H54 (cell line): ENCODE data around the gene TNKS1BP1.

Source experiments
- DNase-seq: peaks from one replicate; pipeline ENCODE4 v3.0.0; 2011; ENCODE audit warnings: low spot score, mixed read lengths; ENCODE audit not compliant: insufficient read length
- FAIRE-seq: peaks from 3 replicates; lab custom pipeline; 2011; peaks lifted over from hg19 to GRCh38; lab: Jason Lieb, UNC
- POLR2A ChIP-seq: IDR thresholded peaks from 2 replicates; pipeline ENCODE4 v1.6.1; 2011; ENCODE audit warnings: low read depth, mild to moderate bottlenecking, low read length

TNKS1BP1 gene

DNA sequence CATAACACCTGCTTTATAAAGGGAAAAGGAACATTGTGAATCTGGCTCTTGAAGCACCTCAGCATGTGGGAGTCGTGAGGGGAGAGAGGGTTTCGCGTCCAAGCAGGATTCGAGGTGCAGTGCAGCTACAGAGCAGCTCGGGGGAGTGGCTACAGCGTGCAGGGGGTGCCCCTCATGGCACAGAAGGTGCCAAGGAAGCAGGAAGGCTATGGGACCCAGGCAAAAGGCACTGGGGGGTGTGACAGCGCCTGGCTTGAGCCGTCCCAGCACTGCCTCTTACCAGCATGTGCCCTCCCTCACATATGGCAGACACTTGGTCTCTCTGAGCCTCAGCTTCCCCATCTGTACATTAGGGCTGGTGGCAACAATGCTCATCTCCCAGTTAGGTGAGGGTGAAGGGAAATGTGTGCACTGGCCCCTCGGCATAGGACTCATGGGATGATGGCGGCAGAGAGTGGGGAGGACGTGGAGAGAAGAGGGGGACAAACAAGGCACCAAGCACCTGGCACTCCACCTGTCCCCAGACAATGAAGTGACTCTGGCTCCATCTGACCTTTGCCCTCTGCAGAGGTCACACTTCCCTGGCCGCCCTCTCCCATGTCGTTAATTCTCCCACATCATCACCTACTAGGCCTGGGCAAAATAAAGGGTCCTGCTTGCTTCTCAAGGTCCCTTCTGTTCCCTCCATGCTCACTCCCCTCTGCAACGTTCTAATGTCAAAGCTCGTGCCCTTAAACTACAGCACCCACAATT, 10.4 kb downstream of the TNKS1BP1 start:
- DNase-seq (no peak), FAIRE-seq (no peak)
- no peak for TF ChIP-seq POLR2A

GRCh38 chr11:57313788-57314135, 11.0 kb downstream of the TNKS1BP1 start:
- DNase-seq, result no peak
- FAIRE-seq, result no peak
- no peak for TF ChIP-seq POLR2A

GRCh38 chr11:57313071-57313787, 11.5 kb downstream of the TNKS1BP1 start:
- DNase-seq, result no peak
- FAIRE-seq, result no peak
- no peak for TF ChIP-seq POLR2A

DNA sequence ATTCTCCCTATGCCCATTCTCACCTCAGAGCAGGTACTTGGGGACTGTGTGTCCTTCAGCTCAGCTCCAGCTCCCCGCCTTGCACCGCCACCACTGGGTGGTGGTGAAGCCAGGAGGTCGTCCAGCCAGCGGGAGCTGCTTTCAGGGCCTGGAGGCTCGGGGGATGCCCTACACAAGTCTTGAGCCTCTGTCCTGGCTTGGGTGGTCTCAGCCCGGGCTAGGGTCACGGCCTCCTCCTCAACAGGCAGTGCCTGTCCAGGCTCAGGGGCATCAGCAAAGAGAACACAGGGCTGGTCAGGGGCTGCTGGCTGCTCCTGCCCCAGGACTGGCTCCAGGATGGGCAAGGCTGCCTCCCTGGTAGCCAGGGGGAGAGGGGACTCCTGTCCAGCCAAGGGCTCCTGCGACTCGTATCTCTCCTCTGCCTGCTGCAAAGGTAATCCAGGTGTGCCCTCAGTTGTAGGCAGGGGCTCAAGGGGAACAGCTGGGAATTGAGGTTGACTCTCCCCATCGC, 12.2 kb downstream of the TNKS1BP1 start:
- no peak for TF ChIP-seq POLR2A
- no peak for DNase-seq
- no peak for FAIRE-seq

DNA sequence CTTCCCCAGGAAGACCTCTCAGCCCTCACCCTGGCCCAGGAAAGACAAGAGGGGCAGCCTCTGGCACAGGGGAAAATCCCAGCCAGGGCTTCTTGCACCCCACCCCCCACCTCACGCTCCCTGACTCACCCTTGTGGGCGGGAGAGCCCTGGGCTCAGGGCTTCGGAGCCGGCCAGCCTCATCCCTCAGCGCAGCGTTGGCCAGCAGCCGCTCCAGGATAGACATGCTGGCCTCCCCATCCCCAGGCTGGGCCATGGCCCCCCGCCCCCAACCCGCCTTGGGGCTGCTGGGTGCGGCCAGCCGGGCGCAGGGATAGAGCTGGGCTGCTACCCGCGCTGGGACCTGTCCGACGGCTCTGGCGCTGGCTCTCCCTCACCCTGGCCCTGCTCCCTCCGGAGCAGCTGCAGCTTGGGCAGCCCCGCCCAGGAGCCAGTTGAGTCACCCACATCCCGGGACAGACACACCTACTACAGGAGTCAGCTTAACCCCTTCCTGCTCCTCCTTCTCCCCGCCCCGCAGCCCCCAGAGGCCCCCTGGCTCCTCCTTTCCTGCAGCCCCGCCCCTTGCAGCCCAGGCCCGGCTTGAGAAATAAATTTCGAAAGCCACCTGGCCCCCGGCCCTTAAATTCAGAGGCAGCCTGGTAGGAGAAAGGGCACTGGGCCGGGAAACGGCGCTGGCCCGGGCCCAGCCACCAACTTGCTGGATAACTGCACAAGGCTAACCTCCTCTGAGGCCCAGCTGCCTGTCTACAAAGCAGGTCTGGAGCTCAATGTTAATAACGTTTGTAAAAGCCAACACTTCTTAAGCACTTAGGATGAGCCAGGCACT, 13.4 kb downstream of the TNKS1BP1 start:
- TF ChIP-seq POLR2A, result peak; percentile 94
- no peak for FAIRE-seq
- peak; percentile 96 for DNase-seq

- no peak for FAIRE-seq
- no peak for TF ChIP-seq POLR2A
- DNase-seq, result no peak
Measured at GRCh38 chr11:57310630-57311086, 14.1 kb downstream of the TNKS1BP1 start.

- DNase-seq, result no peak
- no peak for FAIRE-seq
- no peak for TF ChIP-seq POLR2A
Measured at GRCh38 chr11:57310091-57310490, 14.7 kb downstream of the TNKS1BP1 start.

GRCh38 chr11:57309106-57310059, 15.4 kb downstream of the TNKS1BP1 start:
- no peak for TF ChIP-seq POLR2A
- FAIRE-seq, result no peak

GRCh38 chr11:57308426-57309060, 16.2 kb downstream of the TNKS1BP1 start:
- FAIRE-seq (no peak), DNase-seq (no peak)

More at GRCh38 chr11:57309106-57310059, 15.4 kb downstream of the TNKS1BP1 start:
- no peak for DNase-seq

GRCh38 chr11:57307666-57308270, 17.0 kb downstream of the TNKS1BP1 start:
- no peak for FAIRE-seq
- no peak for TF ChIP-seq POLR2A
- no peak for DNase-seq

More at GRCh38 chr11:57308426-57309060, 16.2 kb downstream of the TNKS1BP1 start:
- no peak for TF ChIP-seq POLR2A

DNA sequence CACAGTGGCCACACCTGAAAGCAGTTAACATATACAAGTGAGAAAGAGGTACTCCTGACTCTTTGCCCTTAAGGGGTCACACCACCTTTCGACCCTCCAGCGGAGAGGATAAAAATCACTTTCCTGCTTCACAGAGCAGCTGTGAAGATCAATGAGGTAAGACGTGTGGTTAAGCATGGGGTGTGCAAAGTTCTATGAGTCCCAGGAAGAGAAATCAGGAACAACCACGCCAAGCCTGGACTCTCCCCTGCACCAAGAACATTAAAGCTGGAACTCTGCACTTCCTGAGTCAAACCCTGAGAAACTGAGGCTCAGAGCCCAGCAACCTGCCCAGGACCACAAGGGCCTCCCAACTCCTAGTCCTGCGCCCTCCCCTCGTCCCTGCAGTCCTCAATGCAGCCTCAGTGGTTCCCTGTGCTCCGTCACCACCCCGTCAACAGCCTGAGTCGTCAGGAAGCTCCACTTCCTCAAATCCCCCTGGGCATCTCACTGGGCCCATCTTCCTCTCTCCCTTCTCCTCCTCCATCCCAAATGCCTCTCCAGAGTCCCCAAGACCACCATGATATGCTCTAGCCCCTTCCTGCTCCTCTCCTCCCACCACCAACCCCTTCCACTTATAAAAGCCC, 17.7 kb downstream of the TNKS1BP1 start:
- no peak for TF ChIP-seq POLR2A
- FAIRE-seq (no peak), DNase-seq (no peak)
